SIG-M5 treated with dmso at 0.1 percent for 504 hours (cell line): ENCODE results near the gene NPC1.
"Not testable (repeated sequence)": the region's sequence is repeated elsewhere in the genome, so short reads cannot be mapped to it uniquely, and the experiment has no call there.

Experiments used
- DNase-seq: peaks from one replicate; lab custom pipeline; 2025; ENCODE audit not compliant: unreplicated experiment; lab: John Stamatoyannopoulos, UW

Gene NPC1

DNA sequence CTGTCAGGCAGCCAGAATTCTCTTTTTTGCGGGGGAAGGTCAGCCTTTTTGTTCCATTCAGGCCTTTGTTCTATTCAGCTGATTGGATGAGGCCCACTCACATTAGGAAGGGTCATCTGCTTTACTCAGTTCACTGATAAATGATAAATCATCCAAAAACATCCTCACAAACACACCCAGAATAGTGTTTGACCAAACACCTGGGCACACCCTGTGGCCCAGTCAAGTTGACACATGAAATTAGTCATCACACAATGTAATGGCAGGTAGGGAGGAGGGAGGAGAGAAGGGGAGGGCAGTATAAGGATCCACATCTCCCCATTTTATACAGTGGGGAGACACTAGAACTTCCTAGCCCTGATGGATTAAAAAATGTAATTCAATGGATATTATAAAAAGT lies 91.3 kb downstream of the NPC1 start:
- DNase-seq: no peak

GRCh38 chr18:23493654-23494053 lies 92.7 kb downstream of the NPC1 start:
- no peak for DNase-seq

DNA sequence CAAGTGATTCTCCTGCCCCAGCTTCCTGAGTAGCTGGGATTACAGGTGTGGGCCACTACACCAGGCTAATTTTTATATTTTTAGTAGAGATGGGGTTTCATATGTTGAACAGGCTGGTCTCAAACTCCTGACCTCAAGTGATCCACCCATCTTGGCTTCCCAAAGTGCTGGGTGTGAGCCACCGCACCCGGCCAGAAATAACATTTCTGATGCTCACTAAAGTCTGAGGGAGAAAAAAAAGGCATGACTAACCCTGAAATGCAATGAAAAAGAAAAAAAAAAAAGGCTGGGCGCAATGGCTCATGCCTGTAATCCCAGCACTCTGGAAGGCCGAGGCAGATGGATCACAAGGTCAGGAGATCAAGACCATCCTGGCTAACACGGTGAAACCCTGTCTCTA lies 96.7 kb downstream of the NPC1 start:
- not testable (repeated sequence) for DNase-seq

GRCh38 chr18:23487738-23488570 lies 98.4 kb downstream of the NPC1 start:
- DNase-seq: no peak

DNA sequence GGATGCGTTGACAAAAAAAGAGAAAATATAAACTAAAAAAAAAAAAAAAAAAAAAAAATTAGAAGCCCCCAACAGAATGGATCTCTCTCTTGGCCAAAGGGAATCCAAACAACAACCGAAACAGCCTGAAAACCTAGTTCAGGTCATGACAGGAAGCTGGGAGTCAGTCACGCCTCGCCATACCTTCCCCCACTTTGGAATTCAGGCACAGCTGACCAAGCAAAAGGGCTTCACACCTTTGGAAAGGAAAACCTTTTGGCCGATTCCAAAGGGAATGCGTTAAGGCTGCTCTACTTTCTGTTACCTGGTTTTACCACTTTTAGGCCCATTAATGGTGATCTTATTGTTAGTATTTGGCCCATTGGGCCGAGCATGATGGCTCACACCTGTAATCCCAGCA lies 100.9 kb downstream of the NPC1 start:
- no peak for DNase-seq

- no peak for DNase-seq
Measured at GRCh38 chr18:23484561-23485182, 101.6 kb downstream of the NPC1 start.
